GM23338 (cell line): ENCODE results near the gene TAS2R19. TPM values are rescaled to one million over a fixed set of nuclear protein-coding genes. Genes with fewer than 3 reads are reported as not detected.

Experiments
- ATAC-seq: fragments of 200-7000 bp; cut with Tn5 transposase; 3 replicates; pipeline ENCODE4 v1.9.1; 2020
- DNase-seq: peaks from one replicate; pipeline ENCODE4 v3.0.0-alpha.2; 2015; ENCODE audit warnings: low spot score
- H2AFZ ChIP-seq: fragments of 200-600 bp; sonication (generic); 2 replicates; pipeline ENCODE4 v1.8.0; 2016; ENCODE audit warnings: antibody characterized with exemption, mild to moderate bottlenecking, moderate library complexity
- H3F3A ChIP-seq: fragments of 200-600 bp; sonication (generic); replicated peaks from 2 replicates; pipeline ENCODE4 v1.8.0; 2017; ENCODE audit warnings: antibody characterized with exemption, mixed run types, low read depth
- H3K27ac ChIP-seq: fragments of 200-600 bp; sonication (generic); 2 replicates; pipeline ENCODE4 v1.6.1; 2016; ENCODE audit warnings: low read depth
- H3K27me3 ChIP-seq: fragments of 200-600 bp; sonication (generic); 2 replicates; pipeline ENCODE4 v1.8.0; 2016; ENCODE audit warnings: mild to moderate bottlenecking, mixed run types, moderate library complexity; ENCODE audit not compliant: insufficient read depth
- H3K36me3 ChIP-seq: fragments of 200-600 bp; sonication (generic); 2 replicates; pipeline ENCODE4 v1.8.0; 2016; ENCODE audit warnings: mild to moderate bottlenecking; ENCODE audit not compliant: insufficient read depth
- H3K4me1 ChIP-seq: fragments of 200-600 bp; sonication (generic); 2 replicates; pipeline ENCODE4 v1.8.0; 2016; ENCODE audit warnings: mild to moderate bottlenecking, moderate library complexity; ENCODE audit not compliant: insufficient read depth
- H3K4me2 ChIP-seq: fragments of 200-600 bp; sonication (generic); 2 replicates; pipeline ENCODE4 v1.7.1; 2017; ENCODE audit warnings: mixed run types
- H3K4me3 ChIP-seq: fragments of 200-600 bp; sonication (generic); 2 replicates; pipeline ENCODE4 v1.6.1; 2016; ENCODE audit warnings: mixed run types
- H3K79me2 ChIP-seq: fragments of 200-600 bp; sonication (generic); replicated peaks from 2 replicates; pipeline ENCODE4 v1.8.0; 2017; ENCODE audit warnings: mild to moderate bottlenecking; ENCODE audit not compliant: insufficient read depth
- H3K9me2 ChIP-seq: fragments of 200-600 bp; sonication (generic); 2 replicates; pipeline ENCODE4 v1.8.0; 2017; ENCODE audit not compliant: insufficient read depth
- H4K20me1 ChIP-seq: fragments of 200-600 bp; sonication (generic); replicated peaks from 2 replicates; pipeline ENCODE4 v1.8.0; 2017; ENCODE audit warnings: mild to moderate bottlenecking; ENCODE audit not compliant: insufficient read depth
- H3K27ac Mint-ChIP-seq: 2 replicates; pipeline ENCODE4 v1.8.0; 2020; ENCODE audit warnings: inconsistent platforms, mild to moderate bottlenecking, moderate library complexity, mixed read lengths
- H3K27me3 Mint-ChIP-seq: 3 replicates; pipeline ENCODE4 v1.8.0; 2022; ENCODE audit warnings: low read depth, mild to moderate bottlenecking, moderate library complexity, mixed read lengths, inconsistent platforms; ENCODE audit not compliant: insufficient read depth, poor library complexity
- H3K36me3 Mint-ChIP-seq: 3 replicates; pipeline ENCODE4 v1.8.0; 2021; ENCODE audit warnings: low read depth, mild to moderate bottlenecking, inconsistent platforms, moderate library complexity, mixed read lengths
- H3K4me1 Mint-ChIP-seq: 3 replicates; pipeline ENCODE4 v1.8.0; 2020; ENCODE audit warnings: mild to moderate bottlenecking, inconsistent platforms, mixed read lengths
- H3K4me3 Mint-ChIP-seq: 3 replicates; pipeline ENCODE4 v1.8.0; 2021; ENCODE audit warnings: moderate library complexity, mild to moderate bottlenecking, inconsistent platforms, mixed read lengths
- H3K9me3 Mint-ChIP-seq: 3 replicates; pipeline ENCODE4 v1.8.0; 2020; ENCODE audit warnings: moderate library complexity, mild to moderate bottlenecking, inconsistent platforms, mixed read lengths
- CREB1 ChIP-seq: fragments of 250-450 bp; sonication (Bioruptor Pico); IDR thresholded peaks from 2 replicates; pipeline ENCODE4 v1.5.0; 2020; ENCODE audit warnings: low read depth, mild to moderate bottlenecking, moderate library complexity
- CTCF ChIP-seq, 2 experiments: fragments of 200-600 bp in 1 of 2; sonication (generic) in 1 of 2; conservative IDR thresholded peaks; 2 replicates each; pipeline versions ENCODE4 v1.5.1 to v1.6.1; 2016 to 2017; ENCODE audit warnings: antibody characterized with exemption in 2 of 2, low read depth in 2 of 2, mild to moderate bottlenecking in 2 of 2, moderate library complexity in 1 of 2
- ETS1 ChIP-seq: IDR thresholded peaks from 2 replicates; pipeline ENCODE4 v1.6.1; 2016; ENCODE audit warnings: antibody characterized with exemption
- EZH2 ChIP-seq: fragments of 200-600 bp; sonication (generic); IDR thresholded peaks from one replicate; pipeline ENCODE4 v1.8.0; 2017; ENCODE audit warnings: antibody characterized with exemption, mild to moderate bottlenecking, low read depth; ENCODE audit not compliant: unreplicated experiment
- EZH2phosphoT487 ChIP-seq: fragments of 200-600 bp; sonication (generic); IDR thresholded peaks from one replicate; pipeline ENCODE4 v1.8.1; 2018; ENCODE audit warnings: antibody characterized with exemption; ENCODE audit not compliant: unreplicated experiment
- JUNB ChIP-seq: IDR thresholded peaks from one replicate; pipeline ENCODE4 v1.6.1; 2016; ENCODE audit warnings: antibody characterized with exemption; ENCODE audit not compliant: unreplicated experiment
- NANOG ChIP-seq: IDR thresholded peaks from 2 replicates; pipeline ENCODE4 v1.6.1; 2016; ENCODE audit warnings: antibody characterized with exemption, borderline replicate concordance
- POLR2AphosphoS5 ChIP-seq: IDR thresholded peaks from 2 replicates; pipeline ENCODE4 v1.6.1; 2016; ENCODE audit warnings: antibody characterized with exemption, low read depth
- REST ChIP-seq: IDR thresholded peaks from one replicate; pipeline ENCODE4 v1.6.1; 2018; ENCODE audit warnings: antibody characterized with exemption; ENCODE audit not compliant: unreplicated experiment
- STAT1 ChIP-seq: IDR thresholded peaks from one replicate; pipeline ENCODE4 v1.6.1; 2016; ENCODE audit warnings: antibody characterized with exemption; ENCODE audit not compliant: unreplicated experiment
- ZNF114 ChIP-seq: fragments of 250-450 bp; sonication (Bioruptor Pico); IDR thresholded peaks from 2 replicates; pipeline ENCODE4 v1.5.0; 2020; ENCODE audit warnings: mild to moderate bottlenecking, moderate library complexity
- ZNF331 ChIP-seq: fragments of 250-450 bp; sonication (Bioruptor Pico); IDR thresholded peaks from 2 replicates; pipeline ENCODE4 v1.5.0; 2020; ENCODE audit warnings: low read depth, mild to moderate bottlenecking, moderate library complexity
- ZNF462 ChIP-seq: fragments of 250-450 bp; sonication (Bioruptor Pico); IDR thresholded peaks from 2 replicates; pipeline ENCODE4 v1.5.0; 2020; ENCODE audit warnings: mild to moderate bottlenecking, moderate library complexity
- long read RNA-seq: library from polyadenylated mRNA; unstranded; transcript quantifications from one replicate; pipeline ENCODE4 v2.0.0, GENCODE V29; 2020; ENCODE audit not compliant: unreplicated experiment
- polyA plus RNA-seq: library from polyadenylated mRNA; unstranded; fragments of >200 nt; fragmentation: Nextera tagmentation; extraction: Ambion mirVana; gene quantifications from 2 replicates; pipeline ENCODE4 v1.2.1, GENCODE V29; 2016
- total RNA-seq: library from RNA; depleted of rRNA; stranded (reverse); fragments of >200 nt; shearing (Covaris generic); gene quantifications from 2 replicates; pipeline ENCODE4 v1.2.3, GENCODE V29; 2014; rRNA removed

Gene TAS2R19
- total RNA-seq (6.0 and 8.6 TPM in 2 replicates), polyA plus RNA-seq (0.21 TPM in 1 of 2 replicates, not detected in the other)
- long read RNA-seq, result 0 reads

GRCh38 chr12:11022520-11022919 lies at the start of gene TAS2R19:
TAS2R19 (minus strand) TSS chr12:11022620; CDS start chr12:11022571, 49 bp downstream.
- H3K4me1 ChIP-seq, result no peaks in the 10 kb centered on the region
- H2AFZ ChIP-seq, result no peak within 1 kb of the TSS
- ATAC-seq, result no peak
- Mint-ChIP-seq H3K36me3 (peaks cover 10% of the 10 kb centered on the region; the same call in 2 of the 3 replicates), H3K4me1 (peaks cover 4% of the 10 kb centered on the region; the same call in 1 of the 3 replicates), H3K9me3 (peaks cover 5% of the 10 kb centered on the region), H3K27ac (peak within 1 kb of the TSS; percentile 1; the same call in 1 of the 2 replicates), H3K27me3 (no peaks in the 10 kb centered on the region), H3K4me3 (no peak within 1 kb of the TSS)
- no peak within 1 kb of the TSS for H3K4me3 ChIP-seq
- no peaks in the 10 kb centered on the region for H4K20me1 ChIP-seq
- no peaks in the 10 kb centered on the region for H3K27me3 ChIP-seq
- DNase-seq, result no peak
- H3F3A ChIP-seq, result no peaks in the 10 kb centered on the region
- H3K4me2 ChIP-seq, result no peak within 1 kb of the TSS
- no peaks in the 10 kb centered on the region for H3K79me2 ChIP-seq
- H3K27ac ChIP-seq, result no peak within 1 kb of the TSS
- TF ChIP-seq ZNF114 (CRISPR knock-in tag), result no peak
- TF ChIP-seq CREB1, result no peak
- TF ChIP-seq EZH2phosphoT487, result no peak
- no peak for TF ChIP-seq ZNF331
- no peak for TF ChIP-seq ZNF462 (CRISPR knock-in tag)
- TF ChIP-seq EZH2, result no peak
- TF ChIP-seq JUNB, result no peak
- TF ChIP-seq ETS1, result no peak
- no peak for TF ChIP-seq NANOG
- no peak for TF ChIP-seq CTCF (conservative IDR thresholded peaks at IDR 0.05; ENCODE audit: low read depth in 2 of 2)
- no peak for TF ChIP-seq STAT1
- TF ChIP-seq POLR2AphosphoS5, result no peak
- TF ChIP-seq REST, result no peak
- no peaks in the 10 kb centered on the region for H3K36me3 ChIP-seq
- no peaks in the 10 kb centered on the region for H3K9me2 ChIP-seq
